ENCODE results near the gene SIPA1L3. TPM values are rescaled to one million over a fixed set of nuclear protein-coding genes. Genes with fewer than 3 reads are reported as not detected.

The SIPA1L3 gene
- polyA plus RNA-seq, 1 donor from 2014 or later: 2.8 TPM

DNA sequence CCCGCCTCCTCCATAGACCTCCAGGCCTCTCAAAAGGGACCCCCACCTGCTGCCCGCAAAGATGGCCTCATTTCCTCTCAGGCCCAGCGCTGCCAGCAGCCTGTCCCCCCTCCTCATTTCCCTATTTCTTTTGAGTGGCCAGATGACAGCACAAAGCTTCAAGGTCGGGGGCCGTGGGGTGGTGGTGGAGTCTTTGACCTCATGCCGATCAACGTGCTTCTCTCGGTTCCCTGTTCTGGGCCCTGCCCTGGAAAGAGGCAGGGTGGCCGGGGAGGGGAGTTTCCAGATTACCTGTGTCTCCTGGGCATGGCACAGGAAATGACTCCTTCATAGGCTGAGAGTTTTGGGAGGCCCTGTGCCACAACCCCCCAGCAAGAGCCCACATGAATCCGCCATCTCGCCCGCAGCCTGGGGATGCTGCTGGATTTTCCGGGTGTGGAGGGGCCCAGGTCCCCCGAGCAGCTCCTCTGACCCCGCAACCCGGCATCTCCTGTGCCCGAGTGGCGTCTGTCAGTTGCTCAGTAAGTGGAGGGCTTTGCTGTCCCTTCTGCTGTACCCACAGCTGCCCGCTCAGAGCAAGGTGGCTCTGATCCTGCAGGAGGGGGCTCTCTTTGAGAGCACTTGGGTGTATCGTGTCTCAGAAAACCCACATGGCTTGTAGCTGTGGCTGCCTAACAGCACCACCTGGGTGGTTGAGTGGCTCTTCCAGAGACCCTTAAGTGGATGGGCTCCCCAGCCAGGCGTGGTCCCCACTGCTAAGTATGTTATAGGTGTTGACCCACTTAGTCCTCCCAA, 139.4 kb downstream of the SIPA1L3 start:
- Histone ChIP-seq H3K9ac (ENCODE audit: low read length) (no peak overlapping the region), H3K27me3 (ENCODE audit: insufficient read depth, low read depth, low read length) (no peaks in the 10 kb centered on the region), H3K9me2 (ENCODE audit: insufficient read depth, low read length) (no peaks in the 10 kb centered on the region), H3K4me3 (ENCODE audit: low read length) (no peak overlapping the region), H3K79me2 (replicated peaks; ENCODE audit: insufficient read depth, low read length) (no peaks in the 10 kb centered on the region), H2AFZ (ENCODE audit: low read depth, low read length) (no peak overlapping the region), H3F3A (ENCODE audit: insufficient read depth, low read length, poor library complexity, severe bottlenecking) (no peaks in the 10 kb centered on the region), H3K27ac (ENCODE audit: low read length) (no peak overlapping the region), H3K36me3 (ENCODE audit: insufficient read depth, low read length) (no peaks in the 10 kb centered on the region), H3K9me3 (ENCODE audit: low read length) (peaks cover 3% of the 10 kb centered on the region), H3K4me2 (ENCODE audit: low read length) (no peak overlapping the region), H4K20me1 (ENCODE audit: insufficient read depth) (no peaks in the 10 kb centered on the region)
- TF ChIP-seq EZH2 (IDR thresholded peaks at IDR 0.05; ENCODE audit: borderline replicate concordance, insufficient read depth, low read length, poor library complexity, severe bottlenecking) (no peak), MXI1 (conservative IDR thresholded peaks at IDR 0.05; ENCODE audit: poor library complexity, severe bottlenecking) (no peak), TAF1 (IDR thresholded peaks at IDR 0.05; ENCODE audit: low read depth) (no peak), POLR2AphosphoS5 (IDR thresholded peaks at IDR 0.05) (no peak), RAD21 (conservative IDR thresholded peaks at IDR 0.05) (no peak), SMC3 (conservative IDR thresholded peaks at IDR 0.05; ENCODE audit: poor library complexity) (no peak), EP300 (conservative IDR thresholded peaks at IDR 0.05; ENCODE audit: poor library complexity, severe bottlenecking) (no peak), CTCF (IDR thresholded peaks at IDR 0.05; ENCODE audit: poor library complexity, severe bottlenecking) (no peak)
- TF ChIP-seq, protein P1, sequence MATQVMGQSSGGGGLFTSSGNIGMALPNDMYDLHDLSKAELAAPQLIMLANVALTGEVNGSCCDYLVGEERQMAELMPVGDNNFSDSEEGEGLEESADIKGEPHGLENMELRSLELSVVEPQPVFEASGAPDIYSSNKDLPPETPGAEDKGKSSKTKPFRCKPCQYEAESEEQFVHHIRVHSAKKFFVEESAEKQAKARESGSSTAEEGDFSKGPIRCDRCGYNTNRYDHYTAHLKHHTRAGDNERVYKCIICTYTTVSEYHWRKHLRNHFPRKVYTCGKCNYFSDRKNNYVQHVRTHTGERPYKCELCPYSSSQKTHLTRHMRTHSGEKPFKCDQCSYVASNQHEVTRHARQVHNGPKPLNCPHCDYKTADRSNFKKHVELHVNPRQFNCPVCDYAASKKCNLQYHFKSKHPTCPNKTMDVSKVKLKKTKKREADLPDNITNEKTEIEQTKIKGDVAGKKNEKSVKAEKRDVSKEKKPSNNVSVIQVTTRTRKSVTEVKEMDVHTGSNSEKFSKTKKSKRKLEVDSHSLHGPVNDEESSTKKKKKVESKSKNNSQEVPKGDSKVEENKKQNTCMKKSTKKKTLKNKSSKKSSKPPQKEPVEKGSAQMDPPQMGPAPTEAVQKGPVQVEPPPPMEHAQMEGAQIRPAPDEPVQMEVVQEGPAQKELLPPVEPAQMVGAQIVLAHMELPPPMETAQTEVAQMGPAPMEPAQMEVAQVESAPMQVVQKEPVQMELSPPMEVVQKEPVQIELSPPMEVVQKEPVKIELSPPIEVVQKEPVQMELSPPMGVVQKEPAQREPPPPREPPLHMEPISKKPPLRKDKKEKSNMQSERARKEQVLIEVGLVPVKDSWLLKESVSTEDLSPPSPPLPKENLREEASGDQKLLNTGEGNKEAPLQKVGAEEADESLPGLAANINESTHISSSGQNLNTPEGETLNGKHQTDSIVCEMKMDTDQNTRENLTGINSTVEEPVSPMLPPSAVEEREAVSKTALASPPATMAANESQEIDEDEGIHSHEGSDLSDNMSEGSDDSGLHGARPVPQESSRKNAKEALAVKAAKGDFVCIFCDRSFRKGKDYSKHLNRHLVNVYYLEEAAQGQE (IDR thresholded peaks at IDR 0.05; ENCODE audit: borderline replicate concordance): no peak

GRCh38 chr19:38047049-38047438, 140.0 kb downstream of the SIPA1L3 start:
- H3K9me3 ChIP-seq (ENCODE audit: low read length): peaks cover 3% of the 10 kb centered on the region
- no peaks in the 10 kb centered on the region for H3K79me2 ChIP-seq (replicated peaks; ENCODE audit: insufficient read depth, low read length)
- H4K20me1 ChIP-seq (ENCODE audit: insufficient read depth): no peaks in the 10 kb centered on the region
- H3K9ac ChIP-seq (ENCODE audit: low read length): no peak overlapping the region
- TF ChIP-seq, protein P1 (IDR thresholded peaks at IDR 0.05; ENCODE audit: borderline replicate concordance): no peak
- TF ChIP-seq EZH2 (IDR thresholded peaks at IDR 0.05; ENCODE audit: borderline replicate concordance, insufficient read depth, low read length, poor library complexity, severe bottlenecking) (no peak), SMC3 (conservative IDR thresholded peaks at IDR 0.05; ENCODE audit: poor library complexity) (no peak), TAF1 (IDR thresholded peaks at IDR 0.05; ENCODE audit: low read depth) (no peak)
- H3K27me3 ChIP-seq (ENCODE audit: insufficient read depth, low read depth, low read length): no peaks in the 10 kb centered on the region
- H3K4me3 ChIP-seq (ENCODE audit: low read length): no peak overlapping the region
- no peaks in the 10 kb centered on the region for H3K9me2 ChIP-seq (ENCODE audit: insufficient read depth, low read length)
- H3F3A ChIP-seq (ENCODE audit: insufficient read depth, low read length, poor library complexity, severe bottlenecking): no peaks in the 10 kb centered on the region
- H3K36me3 ChIP-seq (ENCODE audit: insufficient read depth, low read length): no peaks in the 10 kb centered on the region
- no peak overlapping the region for H2AFZ ChIP-seq (ENCODE audit: low read depth, low read length)
- no peak overlapping the region for H3K4me2 ChIP-seq (ENCODE audit: low read length)
- H3K27ac ChIP-seq (ENCODE audit: low read length): no peak overlapping the region

Data from neural cell (in vitro differentiated cells).